ENCODE measurements around the gene TMEM192.

GRCh38 chr4:165031436-165032211 lies 81.0 kb downstream of the TMEM192 start, which contains the start of gene TRIM60:
- TF ChIP-seq CTCF (IDR thresholded peaks at IDR 0.05) (no peak), POLR2A (IDR thresholded peaks at IDR 0.05) (no peak)

Measured in body of pancreas (tissue), 4 donors.